GM23248 (cell line): ENCODE results near the gene HEPHL1. TPM values are rescaled to one million over a fixed set of nuclear protein-coding genes. Genes with fewer than 3 reads are reported as not detected.

Source experiments
- DNase-seq: peaks from one replicate; pipeline ENCODE4 v3.0.0-alpha.2; 2015
- H2AFZ ChIP-seq: fragments of 200-600 bp; sonication (generic); 2 replicates; pipeline ENCODE4 v1.6.1; 2016; ENCODE audit warnings: antibody characterized with exemption
- H3F3A ChIP-seq: fragments of 200-600 bp; sonication (generic); 2 replicates; pipeline ENCODE4 v1.6.1; 2016; ENCODE audit warnings: mild to moderate bottlenecking, antibody characterized with exemption, mixed run types; ENCODE audit not compliant: insufficient read depth
- H3K27ac ChIP-seq: fragments of 200-600 bp; sonication (generic); 2 replicates; pipeline ENCODE4 v1.5.1; 2016; ENCODE audit warnings: mild to moderate bottlenecking
- H3K27me3 ChIP-seq: fragments of 200-600 bp; sonication (generic); replicated peaks from 2 replicates; pipeline ENCODE4 v1.6.1; 2016; ENCODE audit warnings: mild to moderate bottlenecking; ENCODE audit not compliant: insufficient read depth
- H3K36me3 ChIP-seq: fragments of 200-600 bp; sonication (generic); 2 replicates; pipeline ENCODE4 v1.6.1; 2016; ENCODE audit warnings: low read depth, mild to moderate bottlenecking
- H3K4me1 ChIP-seq: fragments of 200-600 bp; sonication (generic); 2 replicates; pipeline ENCODE4 v1.6.1; 2016; ENCODE audit warnings: mild to moderate bottlenecking; ENCODE audit not compliant: insufficient read depth
- H3K4me2 ChIP-seq: fragments of 200-600 bp; sonication (generic); one replicate; pipeline ENCODE4 v1.6.1; 2016; ENCODE audit warnings: mild to moderate bottlenecking; ENCODE audit not compliant: unreplicated experiment
- H3K4me3 ChIP-seq: fragments of 200-600 bp; sonication (generic); 2 replicates; pipeline ENCODE4 v1.5.1; 2016; ENCODE audit warnings: mild to moderate bottlenecking
- H3K79me2 ChIP-seq: fragments of 200-600 bp; sonication (generic); 2 replicates; pipeline ENCODE4 v1.6.1; 2016; ENCODE audit warnings: mild to moderate bottlenecking; ENCODE audit not compliant: insufficient read depth
- H3K9ac ChIP-seq: fragments of 200-600 bp; sonication (generic); 2 replicates; pipeline ENCODE4 v1.6.1; 2016; ENCODE audit warnings: mild to moderate bottlenecking
- H3K9me2 ChIP-seq: fragments of 200-600 bp; sonication (generic); 2 replicates; pipeline ENCODE4 v1.6.1; 2016; ENCODE audit warnings: mixed run types, mild to moderate bottlenecking, moderate library complexity; ENCODE audit not compliant: insufficient read depth
- H3K9me3 ChIP-seq: fragments of 200-600 bp; sonication (generic); one replicate; pipeline ENCODE4 v1.6.1; 2017; ENCODE audit warnings: low read depth
- H4K20me1 ChIP-seq: fragments of 200-600 bp; sonication (generic); 2 replicates; pipeline ENCODE4 v1.6.0; 2016; ENCODE audit not compliant: insufficient read depth
- EZH2 ChIP-seq: fragments of 200-600 bp; sonication (generic); IDR thresholded peaks from 2 replicates; pipeline ENCODE4 v1.6.1; 2018; ENCODE audit warnings: antibody characterized with exemption, mild to moderate bottlenecking; ENCODE audit not compliant: insufficient read depth, poor library complexity, severe bottlenecking
- EZH2phosphoT487 ChIP-seq: fragments of 200-600 bp; sonication (generic); IDR thresholded peaks from 2 replicates; pipeline ENCODE4 v1.6.1; 2018; ENCODE audit warnings: antibody characterized with exemption, moderate library complexity, mild to moderate bottlenecking, low read depth; ENCODE audit not compliant: insufficient read depth
- WGBS, 2 experiments: methylation state at CpG; one replicate each; pipeline ENCODE4 v1.1.6; 2015 to 2017; ENCODE audit warnings: low lambda C conversion rate in 2 of 2, low coverage in 1 of 2; ENCODE audit errors: missing lambda C conversion rate in 2 of 2; 5-methylcytosine and 5-hydroxymethylcytosine counted together
- in situ Hi-C: fragments of 300-500 bp; cut with MboI; formaldehyde crosslinking; loops from 2 replicates; pipeline ENCODE4 v1.15.0; 2020
- polyA plus RNA-seq: library from polyadenylated mRNA; unstranded; fragments of >200 nt; fragmentation: Nextera tagmentation; extraction: Ambion mirVana; gene quantifications from 2 replicates; pipeline ENCODE4 v1.2.1, GENCODE V29; 2016
- total RNA-seq: library from RNA; depleted of rRNA; stranded (reverse); fragments of >200 nt; shearing (Covaris generic); gene quantifications from 2 replicates; pipeline ENCODE4 v1.2.3, GENCODE V29; 2014

HEPHL1 gene
- total and polyA plus RNA-seq, 2 experiments from 2014 or later = not detected

- Histone ChIP-seq H3K4me2 (no peak overlapping the region), H4K20me1 (no peaks in the 10 kb centered on the region), H3K9ac (no peak overlapping the region), H3K36me3 (no peaks in the 10 kb centered on the region), H3K9me3 (no peaks in the 10 kb centered on the region), H3K9me2 (no peaks in the 10 kb centered on the region), H3K27ac (no peak overlapping the region), H3K27me3 (no peaks in the 10 kb centered on the region; the same call in 1 of the 2 replicates), H3K4me3 (no peak overlapping the region), H3K79me2 (no peaks in the 10 kb centered on the region), H3K4me1 (no peaks in the 10 kb centered on the region), H2AFZ (no peak overlapping the region), H3F3A (no peaks in the 10 kb centered on the region)
- in situ Hi-C loops = no loop called here
- 29 to 31% methylated on average over 1 of the region's 1 CpG for WGBS, 2 experiments
- TF ChIP-seq EZH2 (no peak), EZH2phosphoT487 (no peak)
- no peak for DNase-seq
Measured at GRCh38 chr11:94084164-94084563, 63.0 kb downstream of the HEPHL1 start.

- Histone ChIP-seq H3K9me3 (no peaks in the 10 kb centered on the region), H3K27me3 (no peaks in the 10 kb centered on the region; the same call in 1 of the 2 replicates), H3K36me3 (no peaks in the 10 kb centered on the region), H3K4me3 (no peak overlapping the region), H2AFZ (no peak overlapping the region), H3K4me2 (no peak overlapping the region), H4K20me1 (no peaks in the 10 kb centered on the region), H3K79me2 (no peaks in the 10 kb centered on the region), H3K27ac (no peak overlapping the region), H3K4me1 (no peaks in the 10 kb centered on the region), H3F3A (no peaks in the 10 kb centered on the region), H3K9me2 (no peaks in the 10 kb centered on the region), H3K9ac (no peak overlapping the region)
- no peak for DNase-seq
- TF ChIP-seq EZH2 (no peak), EZH2phosphoT487 (no peak)
- WGBS, 2 experiments = 65 to 72% methylated on average over 20 to 21 of the region's 21 CpGs
- in situ Hi-C loops = no loop called here
Measured at GRCh38 chr11:94088906-94089305, 67.8 kb downstream of the HEPHL1 start.

- no peak for DNase-seq
- in situ Hi-C loops = no loop called here
- Histone ChIP-seq H3K27ac (no peak overlapping the region), H4K20me1 (no peaks in the 10 kb centered on the region), H3K9me3 (no peaks in the 10 kb centered on the region), H3K9ac (no peak overlapping the region), H3K9me2 (no peaks in the 10 kb centered on the region), H3K27me3 (no peaks in the 10 kb centered on the region; the same call in 1 of the 2 replicates), H3K4me2 (no peak overlapping the region), H3K4me1 (no peaks in the 10 kb centered on the region), H2AFZ (no peak overlapping the region), H3K36me3 (no peaks in the 10 kb centered on the region), H3K79me2 (no peaks in the 10 kb centered on the region), H3F3A (no peaks in the 10 kb centered on the region), H3K4me3 (no peak overlapping the region)
- TF ChIP-seq EZH2 (no peak), EZH2phosphoT487 (no peak)
- WGBS, 2 experiments = 50 to 51% methylated on average over 6 of the region's 6 CpGs
Measured at GRCh38 chr11:94089341-94089740, 68.2 kb downstream of the HEPHL1 start.

- TF ChIP-seq EZH2 (no peak), EZH2phosphoT487 (no peak)
- DNase-seq = no peak
- H3K27me3 ChIP-seq = no peaks in the 10 kb centered on the region
- H2AFZ ChIP-seq = no peak overlapping the region
- H3K4me2 ChIP-seq = no peak overlapping the region
- H3K9ac ChIP-seq = no peak overlapping the region
- no peaks in the 10 kb centered on the region for H3K9me2 ChIP-seq
- H3K4me3 ChIP-seq = no peak overlapping the region
- WGBS, 2 experiments = 31 to 35% methylated on average over 1 of the region's 1 CpG
- H3F3A ChIP-seq = no peaks in the 10 kb centered on the region
- in situ Hi-C loops = no loop called here
- H3K27ac ChIP-seq = no peak overlapping the region
- no peaks in the 10 kb centered on the region for H3K79me2 ChIP-seq
- no peaks in the 10 kb centered on the region for H3K36me3 ChIP-seq
- H3K4me1 ChIP-seq = no peaks in the 10 kb centered on the region
- H3K9me3 ChIP-seq = no peaks in the 10 kb centered on the region
- H4K20me1 ChIP-seq = no peaks in the 10 kb centered on the region
Measured at GRCh38 chr11:94090401-94090800, 69.2 kb downstream of the HEPHL1 start.

GRCh38 chr11:94091091-94091490, 69.9 kb downstream of the HEPHL1 start:
- no peaks in the 10 kb centered on the region for H3K4me1 ChIP-seq
- H3K36me3 ChIP-seq = no peaks in the 10 kb centered on the region
- in situ Hi-C loops = no loop called here
- no peak overlapping the region for H2AFZ ChIP-seq
- no peaks in the 10 kb centered on the region for H3K9me3 ChIP-seq
- 0 to 5% methylated on average over 1 of the region's 1 CpG for WGBS, 2 experiments
- H4K20me1 ChIP-seq = no peaks in the 10 kb centered on the region
- H3K4me2 ChIP-seq = no peak overlapping the region
- H3K79me2 ChIP-seq = no peaks in the 10 kb centered on the region
- H3K9ac ChIP-seq = no peak overlapping the region
- no peak overlapping the region for H3K27ac ChIP-seq
- no peak for DNase-seq
- H3K4me3 ChIP-seq = no peak overlapping the region
- TF ChIP-seq EZH2phosphoT487 (no peak), EZH2 (no peak)
- no peaks in the 10 kb centered on the region for H3K9me2 ChIP-seq
- no peaks in the 10 kb centered on the region for H3K27me3 ChIP-seq
- H3F3A ChIP-seq = no peaks in the 10 kb centered on the region
